ACC112 (cell line): ENCODE results near the gene CD47.

Experiments
- H2AFZ ChIP-seq: fragments of 200-600 bp; sonication (generic); one replicate; pipeline ENCODE4 v1.6.0; 2017; ENCODE audit warnings: antibody characterized with exemption, low read length; ENCODE audit not compliant: unreplicated experiment
- H3K27ac ChIP-seq: fragments of 200-600 bp; sonication (generic); 2 replicates; pipeline ENCODE4 v1.5.1; 2014; ENCODE audit warnings: low read depth, mild to moderate bottlenecking, antibody characterized with exemption, low read length, moderate library complexity
- H3K27me3 ChIP-seq: fragments of 200-600 bp; sonication (generic); 2 replicates; pipeline ENCODE4 v1.6.1; 2014; ENCODE audit warnings: mild to moderate bottlenecking, antibody characterized with exemption, low read length, moderate library complexity, mixed read lengths; ENCODE audit not compliant: insufficient read depth
- H3K36me3 ChIP-seq: fragments of 200-600 bp; sonication (generic); 2 replicates; pipeline ENCODE4 v1.6.1; 2016; ENCODE audit warnings: mild to moderate bottlenecking, antibody characterized with exemption, low read length, moderate library complexity, mixed read lengths; ENCODE audit not compliant: insufficient read depth
- H3K4me1 ChIP-seq: fragments of 200-600 bp; sonication (generic); one replicate; pipeline ENCODE4 v1.6.1; 2016; ENCODE audit warnings: low read length, mixed read lengths; ENCODE audit not compliant: insufficient read depth, unreplicated experiment, control insufficient read depth
- H3K4me3 ChIP-seq: fragments of 200-600 bp; sonication (generic); 2 replicates; pipeline ENCODE4 v1.5.1; 2014; ENCODE audit warnings: mild to moderate bottlenecking, low read depth, low read length
- H3K79me2 ChIP-seq: fragments of 200-600 bp; sonication (generic); one replicate; pipeline ENCODE4 v1.6.0; 2016; ENCODE audit warnings: low read length; ENCODE audit not compliant: control insufficient read depth, unreplicated experiment, insufficient read depth

CD47 gene

GRCh38 chr3:108047987-108048386, 42.8 kb downstream of the CD47 start:
- Histone ChIP-seq H3K4me1 (no peaks in the 10 kb centered on the region), H3K36me3 (peaks cover 17% of the 10 kb centered on the region)

GRCh38 chr3:108046247-108046646, 44.6 kb downstream of the CD47 start:
- Histone ChIP-seq H3K27me3 (no peaks in the 10 kb centered on the region), H3K27ac (no peak overlapping the region), H3K4me3 (no peak overlapping the region), H2AFZ (no peak overlapping the region), H3K79me2 (no peaks in the 10 kb centered on the region), H3K4me1 (no peaks in the 10 kb centered on the region), H3K36me3 (peaks cover 13% of the 10 kb centered on the region)

More at GRCh38 chr3:108047987-108048386, 42.8 kb downstream of the CD47 start:
- Histone ChIP-seq H3K79me2 (no peaks in the 10 kb centered on the region), H3K4me3 (no peak overlapping the region), H3K27me3 (no peaks in the 10 kb centered on the region), H2AFZ (no peak overlapping the region), H3K27ac (no peak overlapping the region)

GRCh38 chr3:108044699-108045098, 46.1 kb downstream of the CD47 start:
- no peak overlapping the region for H3K4me3 ChIP-seq
- no peaks in the 10 kb centered on the region for H3K79me2 ChIP-seq
- no peaks in the 10 kb centered on the region for H3K4me1 ChIP-seq
- no peak overlapping the region for H3K27ac ChIP-seq
- H3K27me3 ChIP-seq, result no peaks in the 10 kb centered on the region
- no peak overlapping the region for H2AFZ ChIP-seq
- peaks cover 11% of the 10 kb centered on the region for H3K36me3 ChIP-seq

- Histone ChIP-seq H3K4me3 (no peak overlapping the region), H3K27ac (no peak overlapping the region), H3K27me3 (no peaks in the 10 kb centered on the region), H3K36me3 (peaks cover 11% of the 10 kb centered on the region), H3K79me2 (no peaks in the 10 kb centered on the region), H2AFZ (no peak overlapping the region), H3K4me1 (no peaks in the 10 kb centered on the region)
Measured at GRCh38 chr3:108042300-108042699, 48.5 kb downstream of the CD47 start.

- Histone ChIP-seq H3K36me3 (peaks cover 8% of the 10 kb centered on the region), H3K79me2 (no peaks in the 10 kb centered on the region), H3K4me1 (no peaks in the 10 kb centered on the region), H3K4me3 (no peak overlapping the region), H3K27ac (no peak overlapping the region), H3K27me3 (no peaks in the 10 kb centered on the region), H2AFZ (no peak overlapping the region)
Measured at GRCh38 chr3:108041253-108041652, 49.6 kb downstream of the CD47 start.

GRCh38 chr3:108037770-108038169, 53.1 kb downstream of the CD47 start:
- no peaks in the 10 kb centered on the region for H3K27me3 ChIP-seq
- no peaks in the 10 kb centered on the region for H3K36me3 ChIP-seq
- no peak overlapping the region for H3K4me3 ChIP-seq
- no peaks in the 10 kb centered on the region for H3K4me1 ChIP-seq
- H2AFZ ChIP-seq, result no peak overlapping the region
- H3K27ac ChIP-seq, result no peak overlapping the region
- H3K79me2 ChIP-seq, result no peaks in the 10 kb centered on the region

- H3K27me3 ChIP-seq, result no peaks in the 10 kb centered on the region
- H2AFZ ChIP-seq, result no peak overlapping the region
- H3K36me3 ChIP-seq, result no peaks in the 10 kb centered on the region
- H3K27ac ChIP-seq, result no peak overlapping the region
- H3K4me3 ChIP-seq, result no peak overlapping the region
- no peaks in the 10 kb centered on the region for H3K79me2 ChIP-seq
- no peaks in the 10 kb centered on the region for H3K4me1 ChIP-seq
Measured at GRCh38 chr3:108036984-108037741, 53.7 kb downstream of the CD47 start.

GRCh38 chr3:108036401-108036800, 54.4 kb downstream of the CD47 start:
- no peak overlapping the region for H3K4me3 ChIP-seq
- no peak overlapping the region for H2AFZ ChIP-seq
- H3K27me3 ChIP-seq, result no peaks in the 10 kb centered on the region
- H3K36me3 ChIP-seq, result no peaks in the 10 kb centered on the region
- H3K4me1 ChIP-seq, result no peaks in the 10 kb centered on the region
- H3K79me2 ChIP-seq, result no peaks in the 10 kb centered on the region
- no peak overlapping the region for H3K27ac ChIP-seq

GRCh38 chr3:108035751-108036150, 55.1 kb downstream of the CD47 start:
- H3K27ac ChIP-seq, result no peak overlapping the region
- no peak overlapping the region for H2AFZ ChIP-seq
- H3K4me3 ChIP-seq, result no peak overlapping the region
- H3K36me3 ChIP-seq, result no peaks in the 10 kb centered on the region
- H3K4me1 ChIP-seq, result no peaks in the 10 kb centered on the region
- no peaks in the 10 kb centered on the region for H3K27me3 ChIP-seq
- H3K79me2 ChIP-seq, result no peaks in the 10 kb centered on the region

GRCh38 chr3:108031895-108032294, 58.9 kb downstream of the CD47 start:
- H3K4me3 ChIP-seq, result no peak overlapping the region
- no peak overlapping the region for H2AFZ ChIP-seq
- H3K36me3 ChIP-seq, result no peaks in the 10 kb centered on the region
- H3K4me1 ChIP-seq, result no peaks in the 10 kb centered on the region
- no peak overlapping the region for H3K27ac ChIP-seq
- H3K79me2 ChIP-seq, result no peaks in the 10 kb centered on the region
- H3K27me3 ChIP-seq, result no peaks in the 10 kb centered on the region

GRCh38 chr3:108030960-108031359, 59.9 kb downstream of the CD47 start:
- no peaks in the 10 kb centered on the region for H3K27me3 ChIP-seq
- no peak overlapping the region for H3K4me3 ChIP-seq
- H3K27ac ChIP-seq, result no peak overlapping the region
- H2AFZ ChIP-seq, result no peak overlapping the region
- H3K79me2 ChIP-seq, result no peaks in the 10 kb centered on the region
- no peaks in the 10 kb centered on the region for H3K4me1 ChIP-seq
- no peaks in the 10 kb centered on the region for H3K36me3 ChIP-seq
